B cell (primary cell): Measurements from ENCODE around the gene EGFL8. TPM values are rescaled to one million over a fixed set of nuclear protein-coding genes. Genes with fewer than 3 reads are reported as not detected.

Source experiments
- ATAC-seq: fragments of 200-7000 bp; cut with Tn5 transposase; one replicate; pipeline ENCODE4 v1.10.0; 2021; ENCODE audit warnings: low read depth, mild to moderate bottlenecking, moderate number of reproducible peaks, moderate library complexity
- CTCF ChIA-PET: fragments of 350-600 bp; sonication (Branson Sonifier 250); formaldehyde crosslinking; loops from one replicate; lab custom pipeline; 2021; ENCODE audit warnings: antibody characterized with exemption, inconsistent platforms; lab: Charles Lee
- POLR2A ChIA-PET: fragments of 350-600 bp; sonication (Branson Sonifier 250); formaldehyde crosslinking; loops from one replicate; lab custom pipeline; 2021; ENCODE audit warnings: antibody characterized with exemption; lab: Charles Lee
- DNase-seq: peaks from one replicate; pipeline ENCODE4 v3.0.0; 2013
- H2AFZ ChIP-seq: 2 replicates; pipeline ENCODE4 v1.6.1; 2012; ENCODE audit warnings: mild to moderate bottlenecking, low read depth, low read length; ENCODE audit not compliant: insufficient read depth, poor library complexity, severe bottlenecking
- H3K27ac ChIP-seq, 2 donors: 1 replicate in 1 of 2; 2 replicates in 1 of 2; pipeline ENCODE4 v1.5.1; 2012 to 2013; ENCODE audit warnings: low read length in 2 of 2, mild to moderate bottlenecking in 2 of 2, moderate library complexity in 1 of 2
- H3K27me3 ChIP-seq, 4 experiments: fragments of 200-600 bp in 1 of 4; sonication (generic) in 1 of 4; replicated peaks in 1 of 4; 1 replicate in 2 of 4; 2 replicates in 2 of 4; pipeline versions ENCODE4 v1.6.1 to v1.7.0; 2013 to 2016; ENCODE audit warnings: low read length in 3 of 4, mild to moderate bottlenecking in 2 of 4, mixed read lengths in 1 of 4, moderate library complexity in 1 of 4; ENCODE audit not compliant: insufficient read depth in 4 of 4, control insufficient read depth in 3 of 4; ENCODE audit errors: control extremely low read depth in 1 of 4
- H3K36me3 ChIP-seq, 2 experiments: replicated peaks in 1 of 2; 1 replicate in 1 of 2; 2 replicates in 1 of 2; pipeline versions ENCODE4 v1.6.1 to v1.7.1; 2013; ENCODE audit warnings: low read length in 1 of 2; ENCODE audit not compliant: insufficient read depth in 2 of 2, control insufficient read depth in 1 of 2; ENCODE audit errors: control extremely low read depth in 1 of 2, extremely low read depth in 1 of 2
- H3K4me1 ChIP-seq, 2 donors: fragments of 200-600 bp in 1 of 2; sonication (generic) in 1 of 2; 1 replicate in 1 of 2; 2 replicates in 1 of 2; pipeline versions ENCODE4 v1.5.1 to v1.6.1; 2013 to 2017; ENCODE audit warnings: low read length in 2 of 2; ENCODE audit not compliant: control insufficient read depth in 2 of 2, insufficient read depth in 2 of 2
- H3K4me2 ChIP-seq: replicated peaks from 2 replicates; pipeline ENCODE3; 2012; ENCODE audit warnings: mild to moderate bottlenecking, low read depth, low read length; ENCODE audit not compliant: poor library complexity, severe bottlenecking
- H3K4me3 ChIP-seq, 5 experiments: fragments of 200-600 bp in 1 of 5; sonication (generic) in 1 of 5; 1 replicate in 3 of 5; 2 replicates in 2 of 5; pipeline versions ENCODE4 v1.5.1 to v1.7.0; 2011 to 2016; ENCODE audit warnings: low read length in 4 of 5, mild to moderate bottlenecking in 4 of 5, low read depth in 2 of 5, control low read depth in 1 of 5, moderate library complexity in 1 of 5; ENCODE audit not compliant: insufficient read depth in 1 of 5; ENCODE audit errors: control extremely low read depth in 1 of 5, extremely low read depth in 1 of 5
- H3K79me2 ChIP-seq: fragments of 200-600 bp; sonication (generic); one replicate; pipeline ENCODE4 v1.6.0; 2016; ENCODE audit warnings: low read length; ENCODE audit not compliant: control insufficient read depth, insufficient read depth
- H3K9ac ChIP-seq: fragments of 200-600 bp; sonication (generic); 2 replicates; pipeline ENCODE4 v1.6.1; 2017; ENCODE audit warnings: mild to moderate bottlenecking, low read length, moderate library complexity
- H3K9me3 ChIP-seq, 3 donors: one replicate each; pipeline versions ENCODE4 v1.6.1 to v1.7.1; 2013; ENCODE audit warnings: low read length in 2 of 3; ENCODE audit not compliant: control insufficient read depth in 2 of 3, insufficient read depth in 1 of 3; ENCODE audit errors: control extremely low read depth in 1 of 3
- H4K20me1 ChIP-seq: 2 replicates; pipeline ENCODE4 v1.6.0; 2012; ENCODE audit warnings: mild to moderate bottlenecking, low read length; ENCODE audit not compliant: insufficient read depth, control insufficient read depth, poor library complexity, severe bottlenecking
- H3K27ac Mint-ChIP-seq: one replicate; pipeline ENCODE4 v1.8.0; 2021; ENCODE audit warnings: mixed read lengths
- H3K27me3 Mint-ChIP-seq: one replicate; pipeline ENCODE4 v1.8.0; 2021; ENCODE audit warnings: mixed read lengths
- H3K4me1 Mint-ChIP-seq: one replicate; pipeline ENCODE4 v1.8.0; 2021; ENCODE audit warnings: mixed read lengths
- H3K4me3 Mint-ChIP-seq: one replicate; pipeline ENCODE4 v1.8.0; 2021; ENCODE audit warnings: mixed read lengths
- H3K9me3 Mint-ChIP-seq: one replicate; pipeline ENCODE4 v1.8.0; 2022; ENCODE audit warnings: mixed read lengths; ENCODE audit not compliant: insufficient read depth
- EZH2 ChIP-seq: IDR thresholded peaks from 2 replicates; pipeline ENCODE4 v1.6.1; 2012; ENCODE audit warnings: borderline replicate concordance, low read depth, mild to moderate bottlenecking, moderate library complexity, low read length; ENCODE audit not compliant: insufficient read depth, poor library complexity, severe bottlenecking
- WGBS: methylation state at CpG from one replicate; pipeline ENCODE4 v1.1.5; 2013; ENCODE audit warnings: missing lambda C conversion rate; ENCODE audit not compliant: insufficient coverage; 5-methylcytosine and 5-hydroxymethylcytosine counted together
- intact Hi-C: fragments of 100-400 bp; cut with micrococcal nuclease; formaldehyde crosslinking; loops from one replicate; pipeline ENCODE4 v1.10.0; 2022
- polyA plus RNA-seq: library from polyadenylated mRNA; depleted of rRNA; stranded (reverse); fragments of >200 nt; gene quantifications from 2 replicates; pipeline ENCODE4 v1.2.3, GENCODE V29; 2012
- total RNA-seq, 2 donors: library from RNA; stranded (reverse); fragments of 120-200 nt in 1 of 2; gene quantifications; 1 replicate in 1 of 2; 2 replicates in 1 of 2; pipeline versions ENCODE4 v1.2.3 to v1.2.4, GENCODE V29; 2013 to 2022
- TF ChIP-seq, protein P1 (sequence below): fragments of 200-600 bp; IDR thresholded peaks from one replicate; pipeline ENCODE4 v1.8.0; 2022; ENCODE audit warnings: antibody characterized with exemption, mild to moderate bottlenecking

The EGFL8 gene
- total and polyA plus RNA-seq, 2 donors (not counting 1 experiment from before 2014, with no cell fraction given), result 0.91 to 3.9 TPM

DNA sequence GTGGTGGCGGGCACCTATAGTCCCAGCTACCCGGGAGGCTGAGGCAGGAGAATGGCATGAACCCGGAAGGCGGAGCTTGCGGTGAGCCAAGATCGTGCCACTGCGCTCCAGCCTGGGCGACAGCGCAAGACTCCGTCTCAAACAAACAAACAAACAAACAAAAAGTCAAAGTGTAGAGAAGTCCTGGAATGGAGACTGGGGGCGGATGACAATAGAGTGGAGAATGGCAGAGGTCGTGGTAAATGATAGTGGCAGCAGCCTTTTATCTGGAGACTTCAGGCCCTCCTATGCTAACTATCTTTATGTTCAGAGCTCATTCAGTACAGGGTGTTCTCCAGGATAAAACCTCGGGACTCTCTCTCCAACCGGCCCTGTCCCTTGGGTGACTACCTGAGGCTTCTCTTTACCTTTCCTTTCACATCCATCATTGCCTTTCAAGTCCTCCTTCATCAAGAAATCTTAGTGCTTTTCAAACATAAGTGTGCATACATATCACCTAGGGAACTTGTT is 32.9 kb upstream of the EGFL8 start:
- Mint-ChIP-seq H3K4me1 (peaks cover 35% of the 10 kb centered on the region), H3K27me3 (peaks cover 7% of the 10 kb centered on the region), H3K4me3 (peak overlapping the region; percentile 52), H3K27ac (no peak overlapping the region), H3K9me3 (no peaks in the 10 kb centered on the region)
- Histone ChIP-seq H3K9me3 (peaks cover 0 to 2% (median 0%) of the 10 kb centered on the region in 3 donors), H3K4me1 (peaks cover 25 to 34% of the 10 kb centered on the region in 2 donors), H3K27me3 (no peaks in the 10 kb centered on the region), H3K79me2 (peaks cover 25% of the 10 kb centered on the region), H4K20me1 (peaks cover 6% of the 10 kb centered on the region), H3K9ac (no peak overlapping the region), H3K36me3 (peaks cover 1 to 6% of the 10 kb centered on the region in 2 experiments), H3K4me3 (no peak overlapping the region), H3K27ac (no peak overlapping the region), H3K4me2 (no peak overlapping the region), H2AFZ (no peak overlapping the region)
- ChIA-PET POLR2A (no interaction called here), CTCF (no interaction called here)
- DNase-seq (no peak), ATAC-seq (no peak)
- TF ChIP-seq EZH2, result no peak
- TF ChIP-seq, protein P1, sequence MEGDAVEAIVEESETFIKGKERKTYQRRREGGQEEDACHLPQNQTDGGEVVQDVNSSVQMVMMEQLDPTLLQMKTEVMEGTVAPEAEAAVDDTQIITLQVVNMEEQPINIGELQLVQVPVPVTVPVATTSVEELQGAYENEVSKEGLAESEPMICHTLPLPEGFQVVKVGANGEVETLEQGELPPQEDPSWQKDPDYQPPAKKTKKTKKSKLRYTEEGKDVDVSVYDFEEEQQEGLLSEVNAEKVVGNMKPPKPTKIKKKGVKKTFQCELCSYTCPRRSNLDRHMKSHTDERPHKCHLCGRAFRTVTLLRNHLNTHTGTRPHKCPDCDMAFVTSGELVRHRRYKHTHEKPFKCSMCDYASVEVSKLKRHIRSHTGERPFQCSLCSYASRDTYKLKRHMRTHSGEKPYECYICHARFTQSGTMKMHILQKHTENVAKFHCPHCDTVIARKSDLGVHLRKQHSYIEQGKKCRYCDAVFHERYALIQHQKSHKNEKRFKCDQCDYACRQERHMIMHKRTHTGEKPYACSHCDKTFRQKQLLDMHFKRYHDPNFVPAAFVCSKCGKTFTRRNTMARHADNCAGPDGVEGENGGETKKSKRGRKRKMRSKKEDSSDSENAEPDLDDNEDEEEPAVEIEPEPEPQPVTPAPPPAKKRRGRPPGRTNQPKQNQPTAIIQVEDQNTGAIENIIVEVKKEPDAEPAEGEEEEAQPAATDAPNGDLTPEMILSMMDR, result no peak
- 97% methylated on average over 4 of the region's 14 CpGs for WGBS
- intact Hi-C loops, result no loop called here

DNA sequence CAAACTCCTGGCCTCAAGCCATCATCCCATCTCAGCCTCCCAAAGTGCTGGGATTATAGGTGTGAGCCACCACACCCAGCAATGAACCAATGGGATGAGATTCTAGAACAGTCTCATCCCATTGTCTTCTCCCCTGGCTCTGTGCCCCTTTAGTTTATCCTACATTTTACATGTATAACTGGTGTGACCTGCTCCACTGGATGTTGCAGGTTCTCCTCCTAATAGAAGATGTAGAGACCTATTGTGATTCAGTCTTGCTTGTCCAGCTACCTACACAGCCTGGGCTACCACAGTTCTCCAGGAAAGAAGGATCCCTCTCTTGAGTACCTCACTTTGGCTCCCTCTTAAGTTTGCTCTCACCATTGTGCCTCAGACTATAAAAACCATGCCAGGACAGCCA is 32.3 kb upstream of the EGFL8 start:
- peaks cover 0 to 2% (median 0%) of the 10 kb centered on the region in 3 donors for H3K9me3 ChIP-seq
- no peak overlapping the region for H3K27ac ChIP-seq
- ChIA-PET CTCF (no interaction called here), POLR2A (no interaction called here)
- no peak overlapping the region for H2AFZ ChIP-seq
- peaks cover 19% of the 10 kb centered on the region for H3K79me2 ChIP-seq
- Mint-ChIP-seq H3K9me3 (no peaks in the 10 kb centered on the region), H3K27me3 (peaks cover 7% of the 10 kb centered on the region), H3K4me1 (peaks cover 30% of the 10 kb centered on the region), H3K4me3 (no peak overlapping the region), H3K27ac (no peak overlapping the region)
- intact Hi-C loops, result no loop called here
- H3K36me3 ChIP-seq, result peaks cover 0 to under 1% of the 10 kb centered on the region in 2 experiments
- ATAC-seq (no peak), DNase-seq (no peak)
- no peaks in the 10 kb centered on the region for H3K27me3 ChIP-seq
- H4K20me1 ChIP-seq, result peaks cover 3% of the 10 kb centered on the region
- H3K4me1 ChIP-seq, result peaks cover 19 to 28% of the 10 kb centered on the region in 2 donors
- TF ChIP-seq, protein P1, result no peak
- no peak for TF ChIP-seq EZH2
- H3K9ac ChIP-seq, result no peak overlapping the region
- no peak overlapping the region for H3K4me3 ChIP-seq
- H3K4me2 ChIP-seq, result no peak overlapping the region
